Activated CD4-positive, alpha-beta T cell treated with anti-CD3 and anti-CD28 coated beads for 4 hours (primary cell): Measurements from ENCODE around the gene RSPO1.

Source experiments
- DNase-seq, 2 donors: peaks; one replicate each; pipeline ENCODE4 v3.0.0-alpha.2; 2020

The RSPO1 gene

GRCh38 chr1:37656026-37656425 is 21.3 kb upstream of the RSPO1 start:
- no peak for DNase-seq

- no peak for DNase-seq
Measured at GRCh38 chr1:37655274-37655673, 20.6 kb upstream of the RSPO1 start.

GRCh38 chr1:37653906-37654305 is 19.2 kb upstream of the RSPO1 start:
- no peak for DNase-seq

DNA sequence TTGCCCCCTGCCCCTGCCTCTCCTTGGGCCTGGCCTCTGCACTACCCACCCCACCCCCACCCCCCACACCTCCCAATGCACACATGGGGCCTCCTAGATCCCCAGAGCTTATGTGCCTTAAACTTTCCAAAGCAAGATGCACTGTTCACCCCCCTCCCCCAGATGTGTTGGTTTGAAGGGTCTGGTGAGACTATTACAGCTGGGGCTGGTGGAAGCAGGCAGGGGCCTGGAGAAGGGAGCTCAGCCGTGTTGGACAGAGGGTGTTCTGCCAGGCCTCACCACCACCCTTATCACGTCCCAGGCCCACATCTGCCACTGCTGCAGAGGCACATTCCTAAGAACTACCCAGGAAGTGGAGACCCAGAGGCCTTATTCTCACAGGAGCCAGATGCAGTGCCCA is 18.3 kb upstream of the RSPO1 start:
- no peak for DNase-seq

GRCh38 chr1:37651803-37652202 is 17.1 kb upstream of the RSPO1 start:
- DNase-seq = no peak

GRCh38 chr1:37650721-37651120 is 16.0 kb upstream of the RSPO1 start:
- no peak for DNase-seq

DNA sequence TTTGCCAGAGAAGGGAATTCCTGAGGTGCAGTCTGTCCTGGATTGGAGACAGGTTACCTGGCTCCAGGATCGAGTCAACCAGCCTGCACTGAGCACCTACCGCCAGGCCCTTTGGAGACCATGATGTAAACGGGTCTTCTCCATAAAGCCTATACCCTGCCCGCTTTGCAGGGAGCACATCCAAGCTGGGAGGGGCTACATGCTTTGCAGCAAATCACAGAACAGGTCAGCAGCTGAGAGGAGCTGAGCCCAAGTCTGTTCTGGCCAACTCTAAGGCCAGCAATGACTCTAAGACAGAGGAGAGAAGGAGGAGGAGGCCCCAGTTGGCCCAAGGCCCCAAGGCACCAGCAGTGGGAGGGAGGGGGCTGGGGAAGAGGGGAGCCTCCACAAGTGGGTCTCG is 15.5 kb upstream of the RSPO1 start:
- DNase-seq = no peak

GRCh38 chr1:37647281-37647680 is 12.6 kb upstream of the RSPO1 start:
- no peak for DNase-seq

DNA sequence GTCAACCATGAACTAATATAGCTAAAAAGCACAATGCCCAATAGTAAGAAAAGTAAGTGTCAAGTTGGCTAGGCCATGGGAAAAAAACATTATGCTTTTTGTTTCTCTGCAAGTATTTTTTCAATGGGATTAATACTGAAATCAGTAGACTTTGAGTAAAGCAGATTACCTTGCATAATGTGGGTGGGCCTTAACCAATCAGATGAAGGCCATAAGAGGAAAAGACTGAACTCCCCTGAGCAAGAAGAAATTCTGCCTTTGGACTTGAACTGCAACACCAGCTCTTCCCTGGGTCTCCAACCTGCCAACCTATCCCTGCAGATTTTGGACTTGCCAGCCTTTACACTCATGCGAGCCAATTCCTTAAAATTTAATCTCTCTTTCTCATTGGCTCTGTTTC is 6.4 kb upstream of the RSPO1 start:
- DNase-seq = no peak

DNA sequence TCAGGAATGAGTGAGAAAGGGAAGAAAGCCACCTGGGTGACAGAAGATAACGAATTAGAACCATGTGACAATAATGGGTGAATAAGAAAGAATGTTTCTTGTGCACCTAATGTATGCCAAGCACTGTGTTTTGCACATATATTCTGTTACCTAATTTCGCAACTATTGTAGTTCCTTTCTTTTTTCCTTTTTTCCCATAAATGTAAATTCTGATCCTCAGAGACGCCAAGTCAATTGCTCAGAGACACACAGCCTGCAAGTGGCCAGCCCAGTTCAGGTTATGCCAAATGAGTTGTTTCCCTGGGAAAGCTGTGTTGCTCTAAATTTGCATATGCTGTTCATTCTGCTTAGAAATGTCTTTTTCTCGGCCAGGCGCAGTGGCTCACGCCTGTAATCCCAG is 1.7 kb upstream of the RSPO1 start:
- DNase-seq = no peak

DNA sequence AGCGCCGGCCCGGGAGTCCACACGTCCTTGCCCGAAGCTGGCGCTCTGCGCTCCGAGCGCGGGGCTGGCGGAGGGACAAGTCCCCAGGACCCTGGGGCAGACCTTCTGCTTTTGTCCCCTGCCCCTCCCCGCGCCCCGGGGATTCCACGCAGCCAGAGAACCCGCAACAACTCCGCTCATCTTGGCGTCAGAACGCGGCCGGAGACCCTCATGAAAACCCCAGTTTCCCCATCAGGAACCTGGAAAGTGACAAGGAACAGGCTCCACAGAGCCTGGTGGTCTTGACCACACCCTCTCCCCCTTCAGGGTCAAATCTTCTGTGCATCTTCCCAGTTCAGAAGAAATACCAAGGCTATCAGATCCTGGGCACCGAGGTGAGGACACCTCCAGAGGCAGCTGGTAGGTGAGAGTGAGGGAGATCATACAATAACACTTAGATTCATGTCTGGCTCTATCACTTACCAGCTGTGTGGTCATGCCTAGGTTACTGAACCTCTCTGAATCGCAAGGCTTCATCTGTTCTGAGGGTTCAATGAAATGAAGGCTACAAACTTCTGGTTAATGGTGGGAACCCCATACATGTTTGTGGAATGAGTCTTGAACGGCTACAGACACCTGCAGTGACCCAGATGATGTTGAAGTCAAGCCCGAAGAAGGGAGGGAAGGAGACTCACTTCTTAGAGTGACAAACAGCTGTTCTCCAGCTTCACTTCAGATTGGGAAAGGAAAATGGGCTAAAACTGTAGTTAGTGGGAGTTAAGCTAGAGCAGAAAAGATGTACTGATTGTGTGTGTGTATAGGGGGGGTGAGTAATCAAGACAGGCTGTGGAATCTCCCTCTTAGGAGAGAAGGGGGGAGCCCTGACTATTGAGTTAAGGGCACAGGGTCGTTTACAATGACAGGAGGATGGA is 555 bp upstream of the RSPO1 start:
- no peak for DNase-seq

GRCh38 chr1:37633938-37634243 is 801 bp downstream of the RSPO1 start:
- DNase-seq = no peak

GRCh38 chr1:37633040-37633937 is 1.4 kb downstream of the RSPO1 start:
- no peak for DNase-seq

GRCh38 chr1:37631036-37631435 is 3.7 kb downstream of the RSPO1 start:
- DNase-seq = no peak

DNA sequence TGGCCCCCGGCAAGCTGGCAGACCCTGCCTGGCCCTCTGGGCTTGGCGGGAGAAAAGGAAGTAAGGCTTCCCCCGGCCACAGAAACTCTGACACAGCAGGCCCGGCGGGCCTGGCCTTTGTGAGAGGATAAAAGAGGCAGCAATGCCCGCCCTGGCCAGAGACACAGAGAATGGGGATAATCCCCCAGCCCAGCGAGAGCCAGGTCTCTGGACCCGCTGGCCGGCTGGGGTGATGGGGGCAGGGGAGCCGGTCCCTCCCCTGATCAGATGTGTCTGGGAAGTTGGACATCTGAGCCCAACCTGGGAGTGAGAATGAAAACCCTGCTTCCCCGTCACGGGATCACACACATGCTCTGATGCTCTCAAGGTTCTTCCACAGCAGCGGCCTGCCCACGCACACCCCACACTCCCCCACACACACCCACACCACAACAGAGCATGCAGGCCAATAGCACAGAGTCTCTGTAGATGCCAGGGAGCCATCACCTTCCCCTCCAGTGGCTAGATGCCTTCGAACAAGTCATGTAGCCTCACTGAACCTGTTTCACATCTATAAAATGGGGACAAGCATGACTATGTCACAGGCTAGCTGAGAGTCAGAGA is 4.2 kb downstream of the RSPO1 start:
- no peak for DNase-seq

DNA sequence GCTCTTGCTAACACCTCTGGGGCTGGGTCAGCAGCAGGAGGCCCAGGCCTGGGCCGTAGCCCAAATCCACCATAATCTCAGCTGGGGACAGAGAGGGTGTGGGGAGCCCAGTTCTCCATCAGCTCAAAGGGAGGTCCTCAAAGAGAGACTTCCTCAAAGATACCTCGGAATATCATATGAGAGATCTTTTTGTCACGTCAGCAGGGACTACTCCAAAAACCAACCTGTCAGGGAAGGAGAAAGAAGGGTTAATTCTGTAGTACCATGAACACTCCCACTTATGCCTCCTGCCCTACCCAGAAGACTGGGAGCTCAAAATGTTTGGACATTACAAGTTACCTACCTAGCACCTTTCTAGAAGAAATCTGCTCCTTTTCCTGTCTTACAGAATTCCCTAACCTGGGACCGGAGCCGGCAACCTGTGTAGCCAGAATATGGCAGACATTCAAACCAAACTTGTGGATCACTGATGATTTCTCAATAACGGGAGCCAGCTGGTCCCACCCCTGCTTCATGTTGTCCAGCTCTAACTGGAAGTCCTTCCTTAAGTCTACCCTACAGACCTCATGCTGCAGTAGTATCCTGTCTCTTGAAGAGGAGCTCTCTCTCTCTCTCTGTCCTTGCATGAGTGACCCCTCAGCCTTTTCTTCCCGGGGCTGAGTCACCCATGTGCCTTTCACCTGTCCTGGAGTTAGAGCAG is 4.8 kb downstream of the RSPO1 start:
- no peak for DNase-seq

DNA sequence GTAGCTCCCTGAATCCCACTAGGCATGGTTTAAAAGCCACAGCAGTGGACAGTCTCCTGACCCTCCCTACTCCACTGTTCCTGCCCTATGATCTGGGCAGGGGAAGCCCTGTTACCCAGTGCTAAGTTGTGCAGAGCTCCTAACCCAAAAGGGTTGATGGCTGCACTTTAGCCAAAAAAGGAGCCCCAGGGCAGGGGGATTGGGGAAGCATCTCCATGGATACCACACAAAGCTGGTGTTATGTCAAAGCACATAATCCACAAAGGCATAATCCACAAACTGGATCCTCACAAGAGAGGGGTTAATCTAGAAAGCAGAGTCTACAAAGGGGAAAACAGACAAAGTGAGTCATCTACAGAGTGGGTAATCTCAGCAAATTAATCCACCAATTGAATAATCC is 5.7 kb downstream of the RSPO1 start:
- DNase-seq = no peak

DNA sequence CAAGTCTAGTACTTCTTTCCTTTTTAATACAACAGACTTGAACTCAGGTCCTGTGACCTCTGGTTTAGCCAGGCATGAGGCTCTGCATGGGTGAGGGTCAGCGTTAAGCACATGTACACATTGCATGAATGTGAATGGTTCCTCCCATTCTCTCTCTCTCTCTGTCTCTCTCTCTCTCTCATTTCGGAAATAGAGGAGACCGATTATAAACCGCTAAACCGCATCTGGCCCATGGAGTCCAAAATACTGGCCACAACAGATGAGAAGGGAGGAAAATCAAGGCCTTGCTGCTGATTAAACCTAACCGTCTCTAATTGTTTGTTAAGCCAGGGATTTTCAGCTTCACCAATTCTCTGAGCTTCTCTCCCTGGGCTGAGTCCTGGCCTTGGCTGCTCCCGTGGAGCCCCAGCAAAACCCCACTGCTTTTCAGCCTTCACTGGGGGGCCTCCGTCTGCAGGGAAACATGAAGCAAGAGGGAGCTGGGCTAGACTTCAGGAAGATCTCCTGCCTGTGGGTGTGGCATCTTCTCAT is 6.6 kb downstream of the RSPO1 start:
- no peak for DNase-seq

DNA sequence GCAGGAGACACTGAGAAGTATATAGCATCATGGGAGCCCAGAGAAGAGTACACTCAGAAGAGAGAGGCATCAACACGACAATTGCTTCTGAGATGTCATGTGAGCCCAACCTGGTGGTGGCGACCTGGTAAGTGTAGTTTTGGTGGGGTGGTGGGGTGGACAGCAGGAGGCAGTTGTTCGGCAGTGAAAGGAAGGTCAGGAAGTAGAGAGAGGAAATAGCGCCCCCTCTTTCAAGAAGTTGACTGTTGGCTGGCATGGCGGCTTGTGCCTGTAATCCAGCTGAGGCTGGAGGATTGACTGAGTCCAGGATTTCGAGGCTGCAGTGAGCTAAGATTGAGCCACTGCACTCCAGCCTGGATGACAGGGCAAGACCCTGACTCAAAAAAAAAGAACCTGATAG is 12.6 kb downstream of the RSPO1 start:
- DNase-seq = no peak

DNA sequence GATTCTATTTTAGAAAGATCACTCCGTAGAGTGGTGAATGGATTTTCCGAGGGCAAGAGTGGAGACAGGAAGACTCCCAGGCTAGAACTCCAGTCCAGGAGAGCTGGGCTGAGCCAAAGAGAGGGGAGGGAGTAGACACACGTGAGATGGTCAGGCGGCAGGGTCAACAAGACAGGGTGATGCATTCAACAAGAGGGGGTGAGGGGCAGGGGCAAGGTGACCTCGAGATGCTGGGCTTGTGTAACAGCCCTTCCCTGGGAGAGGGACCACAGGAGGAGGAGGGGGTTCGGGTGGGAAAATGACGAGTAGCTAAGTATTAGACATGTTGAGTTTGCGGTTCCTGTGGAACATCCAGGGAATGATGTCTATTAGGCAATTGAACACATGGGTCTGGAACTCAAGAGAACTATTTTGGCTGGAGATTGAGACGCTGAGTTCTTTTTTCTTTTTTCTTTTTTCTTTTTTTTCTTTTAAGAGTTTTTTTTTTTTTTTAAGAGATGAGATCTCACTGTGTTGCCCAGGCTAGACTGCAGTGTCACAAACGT is 13.3 kb downstream of the RSPO1 start:
- DNase-seq = no peak

GRCh38 chr1:37620707-37621106 is 14.0 kb downstream of the RSPO1 start:
- no peak for DNase-seq

GRCh38 chr1:37616330-37616729 is 18.4 kb downstream of the RSPO1 start:
- DNase-seq = no peak

DNA sequence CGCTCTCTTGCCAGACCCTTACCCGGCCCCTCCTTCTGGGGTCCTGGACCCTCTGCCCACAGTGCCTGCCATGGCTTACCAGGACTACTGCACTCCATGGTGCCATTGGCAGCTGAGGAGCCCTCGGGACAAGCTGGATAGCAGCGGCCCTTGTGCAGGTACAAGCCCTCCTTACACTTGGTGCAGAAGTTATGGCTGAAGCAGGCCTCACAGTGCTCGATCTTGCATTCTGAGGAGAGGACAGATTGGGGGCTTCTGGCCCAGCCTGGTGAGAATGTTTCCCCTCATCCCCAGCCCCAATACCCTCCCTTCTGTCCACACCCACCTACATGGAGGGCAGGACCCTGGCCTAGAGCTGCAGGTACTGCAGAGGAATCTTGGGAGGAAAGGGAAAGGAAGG is 20.6 kb downstream of the RSPO1 start:
- no peak for DNase-seq
